Measurements from ENCODE around the gene MTFR1L.

DNA sequence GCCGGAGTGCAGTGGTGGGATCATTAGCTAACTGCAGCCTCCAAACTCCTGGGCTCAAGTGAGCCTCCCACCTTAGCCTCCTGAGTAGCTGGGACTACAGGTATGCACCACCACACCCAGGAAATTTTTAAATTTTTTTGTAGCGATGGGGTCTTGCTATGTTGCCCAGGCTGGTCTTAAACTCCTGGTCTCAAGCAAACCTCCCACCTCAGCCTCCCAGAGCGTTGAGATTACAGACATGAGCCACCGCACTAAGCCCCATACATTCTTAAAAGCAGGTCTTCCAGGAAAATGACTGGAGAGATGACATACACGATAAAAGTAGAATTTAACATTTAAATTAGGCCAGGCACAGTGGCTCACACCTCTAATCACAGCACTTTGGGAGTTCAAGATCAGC, 13.4 kb downstream of the MTFR1L start:
- TF ChIP-seq RAD21 (conservative IDR thresholded peaks at IDR 0.05) (no peak), TAF1 (IDR thresholded peaks at IDR 0.05; ENCODE audit: low read depth) (no peak)
- TF ChIP-seq, protein P1, sequence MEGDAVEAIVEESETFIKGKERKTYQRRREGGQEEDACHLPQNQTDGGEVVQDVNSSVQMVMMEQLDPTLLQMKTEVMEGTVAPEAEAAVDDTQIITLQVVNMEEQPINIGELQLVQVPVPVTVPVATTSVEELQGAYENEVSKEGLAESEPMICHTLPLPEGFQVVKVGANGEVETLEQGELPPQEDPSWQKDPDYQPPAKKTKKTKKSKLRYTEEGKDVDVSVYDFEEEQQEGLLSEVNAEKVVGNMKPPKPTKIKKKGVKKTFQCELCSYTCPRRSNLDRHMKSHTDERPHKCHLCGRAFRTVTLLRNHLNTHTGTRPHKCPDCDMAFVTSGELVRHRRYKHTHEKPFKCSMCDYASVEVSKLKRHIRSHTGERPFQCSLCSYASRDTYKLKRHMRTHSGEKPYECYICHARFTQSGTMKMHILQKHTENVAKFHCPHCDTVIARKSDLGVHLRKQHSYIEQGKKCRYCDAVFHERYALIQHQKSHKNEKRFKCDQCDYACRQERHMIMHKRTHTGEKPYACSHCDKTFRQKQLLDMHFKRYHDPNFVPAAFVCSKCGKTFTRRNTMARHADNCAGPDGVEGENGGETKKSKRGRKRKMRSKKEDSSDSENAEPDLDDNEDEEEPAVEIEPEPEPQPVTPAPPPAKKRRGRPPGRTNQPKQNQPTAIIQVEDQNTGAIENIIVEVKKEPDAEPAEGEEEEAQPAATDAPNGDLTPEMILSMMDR (IDR thresholded peaks at IDR 0.05; ENCODE audit: poor library complexity, severe bottlenecking): no peak

Data from neural cell (in vitro differentiated cells).